GM12874 (cell line): ENCODE measurements around the gene CHCHD4.

Experiments used
- CTCF ChIP-seq: IDR thresholded peaks from 2 replicates; pipeline ENCODE4 v1.5.1; 2011; ENCODE audit warnings: low read depth, mild to moderate bottlenecking, control low read depth, low read length, moderate library complexity; ENCODE audit not compliant: insufficient read depth

Gene CHCHD4

GRCh38 chr3:14133188-14133800 lies 8.6 kb upstream of the CHCHD4 start:
- no peak for TF ChIP-seq CTCF

- no peak for TF ChIP-seq CTCF
Measured at GRCh38 chr3:14132689-14133088, 8.0 kb upstream of the CHCHD4 start.

DNA sequence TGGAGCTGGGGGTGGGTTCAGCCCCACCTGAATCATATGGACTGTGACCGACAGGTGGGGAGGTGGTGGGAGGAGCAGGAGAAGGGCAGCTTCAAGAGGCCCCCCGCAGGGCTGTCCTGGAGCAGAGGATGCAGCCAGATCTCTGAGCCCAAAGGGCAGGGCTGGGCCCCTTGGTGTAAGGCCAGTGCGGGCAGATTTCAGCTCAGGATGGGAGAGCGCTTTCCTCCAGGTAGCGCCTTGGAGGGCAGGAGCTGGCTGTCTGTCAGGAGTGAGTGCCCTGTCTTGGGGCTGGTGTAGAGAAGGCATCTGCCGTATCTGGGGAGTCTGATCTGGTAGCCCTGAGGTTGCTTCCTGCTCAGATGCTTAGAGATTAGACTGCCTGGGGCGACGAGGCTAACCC lies 7.5 kb upstream of the CHCHD4 start:
- no peak for TF ChIP-seq CTCF

GRCh38 chr3:14131134-14131533 lies 6.5 kb upstream of the CHCHD4 start:
- TF ChIP-seq CTCF = no peak

- no peak for TF ChIP-seq CTCF
Measured at GRCh38 chr3:14130707-14131106, 6.0 kb upstream of the CHCHD4 start.

DNA sequence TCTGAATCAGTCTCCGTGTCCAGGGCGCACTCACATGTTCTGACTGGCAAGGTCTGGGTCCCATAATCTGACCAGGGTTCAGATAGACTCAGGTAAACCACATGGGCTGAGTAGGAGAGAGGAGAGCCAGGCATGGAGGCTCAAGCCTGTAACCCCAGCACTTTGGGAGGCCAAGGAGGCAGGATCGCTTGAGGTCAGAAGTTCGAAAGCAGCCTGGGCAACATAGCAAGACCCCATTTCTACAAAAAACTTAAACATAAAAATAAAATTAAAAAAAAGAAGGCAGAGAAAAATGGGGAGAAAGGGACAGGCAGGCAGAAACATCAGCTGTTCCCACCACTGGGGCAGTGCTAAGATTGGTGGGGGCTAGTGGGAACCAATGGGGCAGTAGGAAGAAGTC lies 5.6 kb upstream of the CHCHD4 start:
- no peak for TF ChIP-seq CTCF

DNA sequence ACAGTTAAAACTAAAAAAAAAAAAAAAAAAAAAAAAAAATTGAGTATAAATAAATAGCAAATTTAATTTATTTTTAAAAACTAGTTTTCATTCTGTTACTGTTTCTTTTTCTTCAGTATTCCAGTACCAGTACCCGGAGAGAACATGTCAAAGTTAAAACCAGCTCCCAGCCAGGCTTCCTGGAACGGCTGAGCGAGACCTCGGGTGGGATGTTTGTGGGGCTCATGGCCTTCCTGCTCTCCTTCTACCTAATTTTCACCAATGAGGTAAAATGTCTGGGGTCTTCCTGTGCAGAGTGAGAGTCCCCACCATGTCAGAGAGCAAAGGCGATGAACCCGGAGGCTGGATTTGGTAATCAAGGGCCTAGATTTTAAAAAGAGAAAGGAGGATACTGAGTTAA lies 4.6 kb upstream of the CHCHD4 start:
- no peak for TF ChIP-seq CTCF
